ENCODE measurements around the gene SLC25A1. TPM values are rescaled to one million over a fixed set of nuclear protein-coding genes. Genes with fewer than 3 reads are reported as not detected.

The SLC25A1 gene
- total RNA-seq, 1 experiment from 2014 or later = 151 TPM

DNA sequence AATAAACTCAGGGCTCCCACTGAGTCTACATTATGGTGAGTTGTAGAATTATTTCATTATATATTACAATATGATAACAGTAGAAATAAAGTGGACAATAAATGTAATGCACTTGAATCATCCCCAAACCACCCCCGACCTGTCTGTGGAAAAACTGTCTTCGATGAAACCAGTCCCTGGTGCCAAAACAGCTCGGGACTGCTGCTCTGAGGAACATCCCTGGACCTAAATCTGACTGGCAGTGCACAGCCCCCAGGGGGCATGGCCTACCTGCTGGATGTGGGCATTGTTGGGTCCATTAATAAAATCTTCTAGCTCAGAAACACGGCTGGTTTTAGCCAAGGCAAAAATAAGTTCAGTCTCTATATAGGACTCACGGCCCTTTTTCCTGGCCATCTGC is 29.3 kb upstream of the SLC25A1 start:
- TF ChIP-seq, protein P1, sequence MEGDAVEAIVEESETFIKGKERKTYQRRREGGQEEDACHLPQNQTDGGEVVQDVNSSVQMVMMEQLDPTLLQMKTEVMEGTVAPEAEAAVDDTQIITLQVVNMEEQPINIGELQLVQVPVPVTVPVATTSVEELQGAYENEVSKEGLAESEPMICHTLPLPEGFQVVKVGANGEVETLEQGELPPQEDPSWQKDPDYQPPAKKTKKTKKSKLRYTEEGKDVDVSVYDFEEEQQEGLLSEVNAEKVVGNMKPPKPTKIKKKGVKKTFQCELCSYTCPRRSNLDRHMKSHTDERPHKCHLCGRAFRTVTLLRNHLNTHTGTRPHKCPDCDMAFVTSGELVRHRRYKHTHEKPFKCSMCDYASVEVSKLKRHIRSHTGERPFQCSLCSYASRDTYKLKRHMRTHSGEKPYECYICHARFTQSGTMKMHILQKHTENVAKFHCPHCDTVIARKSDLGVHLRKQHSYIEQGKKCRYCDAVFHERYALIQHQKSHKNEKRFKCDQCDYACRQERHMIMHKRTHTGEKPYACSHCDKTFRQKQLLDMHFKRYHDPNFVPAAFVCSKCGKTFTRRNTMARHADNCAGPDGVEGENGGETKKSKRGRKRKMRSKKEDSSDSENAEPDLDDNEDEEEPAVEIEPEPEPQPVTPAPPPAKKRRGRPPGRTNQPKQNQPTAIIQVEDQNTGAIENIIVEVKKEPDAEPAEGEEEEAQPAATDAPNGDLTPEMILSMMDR (conservative IDR thresholded peaks at IDR 0.05) = no peak
- H2BK20ac ChIP-seq (ENCODE audit: low read depth, low read length, poor library complexity, severe bottlenecking) = no peak overlapping the region
- no peak overlapping the region for H3K4ac ChIP-seq (ENCODE audit: low read depth, low read length)
- H3T11ph ChIP-seq (ENCODE audit: low read length) = no peak overlapping the region
- Mint-ChIP-seq H3K9me3 (no peaks in the 10 kb centered on the region), H3K27ac (no peak overlapping the region), H3K4me1 (peaks cover 11 to 13% of the 10 kb centered on the region in 2 experiments), H3K4me3 (no peak overlapping the region), H3K36me3 (ENCODE audit: insufficient read depth in 1 of 3, low read depth in 3 of 3) (peaks cover 7 to 21% (median 18%) of the 10 kb centered on the region in 3 experiments), H3K27me3 (ENCODE audit: low read depth) (peaks cover 1% of the 10 kb centered on the region; the same call in 1 of the 2 replicates)
- no peak overlapping the region for H2AK5ac ChIP-seq (ENCODE audit: insufficient read length, low read length)
- no peak overlapping the region for H2AFZ ChIP-seq (ENCODE audit: low read length)
- no peak overlapping the region for H4K5ac ChIP-seq (ENCODE audit: insufficient read length, low read depth, low read length)
- no CpG with 5 or more reads among the region's 5 CpGs for WGBS (ENCODE audit: extremely low coverage, insufficient read length, low lambda C conversion rate)
- H3K27me3 ChIP-seq (ENCODE audit: insufficient read depth, low read length) = no peaks in the 10 kb centered on the region
- no peak overlapping the region for H3K18ac ChIP-seq (ENCODE audit: insufficient read length, low read depth, low read length)
- H3K79me1 ChIP-seq (ENCODE audit: insufficient read depth, low read depth, low read length, poor library complexity, severe bottlenecking) = no peaks in the 10 kb centered on the region
- DNase-seq = no peak
- no peaks in the 10 kb centered on the region for H3K9me3 ChIP-seq (ENCODE audit: control insufficient read depth, low read depth, low read length)
- H2BK5ac ChIP-seq (ENCODE audit: insufficient read length, low read length) = no peak overlapping the region
- H3K9ac ChIP-seq (ENCODE audit: extremely low read depth, insufficient read length, low read length) = no peak overlapping the region
- no peak overlapping the region for H3K27ac ChIP-seq (ENCODE audit: insufficient read length, low read depth, low read length)
- no peak overlapping the region for H2BK120ac ChIP-seq (ENCODE audit: low read depth, low read length, poor library complexity, severe bottlenecking)
- no peaks in the 10 kb centered on the region for H4K20me1 ChIP-seq (ENCODE audit: control insufficient read depth, insufficient read depth, insufficient read length)
- no peak overlapping the region for H3K23ac ChIP-seq (ENCODE audit: insufficient read length, low read depth, low read length)
- no peak overlapping the region for H4K8ac ChIP-seq (replicated peaks; ENCODE audit: insufficient read length, low read depth, low read length)
- no peak overlapping the region for H2BK15ac ChIP-seq (ENCODE audit: low read depth, low read length)
- H3K4me1 ChIP-seq (ENCODE audit: insufficient read depth, low read length) = no peaks in the 10 kb centered on the region
- H3K79me2 ChIP-seq (ENCODE audit: insufficient read depth, low read length) = no peaks in the 10 kb centered on the region
- H3K56ac ChIP-seq (ENCODE audit: insufficient read length, low read depth, low read length) = no peak overlapping the region
- H4K91ac ChIP-seq (ENCODE audit: insufficient read length, low read depth, low read length) = no peak overlapping the region
- H3K23me2 ChIP-seq (ENCODE audit: insufficient read length, low read depth, low read length, poor library complexity, severe bottlenecking) = no peaks in the 10 kb centered on the region
- H2BK12ac ChIP-seq (ENCODE audit: insufficient read length, low read depth, low read length) = no peak overlapping the region
- H3K4me2 ChIP-seq (ENCODE audit: insufficient read depth, insufficient read length, low read length) = no peak overlapping the region
- H3K14ac ChIP-seq (ENCODE audit: insufficient read depth, low read length) = no peak overlapping the region

Data from H9 (cell line).